Kidney (tissue), 14 donors: Measurements from ENCODE around the gene SRP14. TPM values are rescaled to one million over a fixed set of nuclear protein-coding genes. Genes with fewer than 3 reads are reported as not detected.
"Not testable (repeated sequence)": the region's sequence is repeated elsewhere in the genome, so short reads cannot be mapped to it uniquely, and the experiment has no call there.

Experiments used
- DNase-seq, 5 donors: peaks; one replicate each; pipeline ENCODE4 v3.0.0-alpha.2; 2013 to 2020
- FAIRE-seq: peaks from 2 replicates; lab custom pipeline; 2012; peaks lifted over from hg19 to GRCh38; lab: Jason Lieb, UNC
- H3K27ac ChIP-seq, 2 donors: one replicate each; pipeline ENCODE4 v1.7.0; 2013; ENCODE audit warnings: low read depth in 2 of 2, low read length in 2 of 2, inconsistent platforms in 1 of 2
- H3K27me3 ChIP-seq: one replicate; pipeline ENCODE4 v1.7.1; 2013; ENCODE audit warnings: low read length, inconsistent platforms; ENCODE audit not compliant: control insufficient read depth, insufficient read depth
- H3K36me3 ChIP-seq, 3 donors: one replicate each; pipeline versions ENCODE4 v1.7.0 to v1.7.1; 2013; ENCODE audit warnings: low read length in 3 of 3, control low read depth in 1 of 3, inconsistent platforms in 1 of 3; ENCODE audit not compliant: insufficient read depth in 3 of 3, control insufficient read depth in 2 of 3
- H3K4me1 ChIP-seq, 3 donors: one replicate each; pipeline versions ENCODE4 v1.7.0 to v1.7.1; 2013; ENCODE audit warnings: low read length in 3 of 3, inconsistent platforms in 1 of 3, low read depth in 1 of 3; ENCODE audit not compliant: control insufficient read depth in 2 of 3, insufficient read depth in 2 of 3
- H3K4me3 ChIP-seq, 3 donors: one replicate each; pipeline versions ENCODE4 v1.7.0 to v1.8.1; 2013; ENCODE audit warnings: low read length in 3 of 3, control low read depth in 1 of 3, inconsistent platforms in 1 of 3
- H3K9ac ChIP-seq, 3 donors: one replicate each; pipeline versions ENCODE4 v1.7.0 to v1.7.1; 2013; ENCODE audit warnings: low read length in 3 of 3, control low read depth in 1 of 3, inconsistent platforms in 1 of 3
- H3K9me3 ChIP-seq, 3 donors: one replicate each; pipeline versions ENCODE4 v1.7.0 to v1.7.1; 2013; ENCODE audit warnings: low read length in 3 of 3, control low read depth in 1 of 3, inconsistent platforms in 1 of 3; ENCODE audit not compliant: control insufficient read depth in 2 of 3, insufficient read depth in 1 of 3
- intact Hi-C: fragments of 100-400 bp; cut with DNase I; formaldehyde crosslinking; loops from one replicate; pipeline ENCODE4 v1.11.1; 2022
- polyA plus RNA-seq: library from polyadenylated mRNA; stranded (reverse); fragments of 350-450 nt; fragmentation: Illumina TruSeq; extraction: RNeasy Lipid Tissue Mini Kit (QIAGEN cat#74804); gene quantifications from one replicate; pipeline ENCODE4 v1.2.3, GENCODE V29; 2014; ENCODE audit warnings: low read depth, low replicate concordance; ENCODE audit not compliant: insufficient read depth
- total RNA-seq: library from RNA; stranded (reverse); fragmentation: NEBNext Ultra II Directional; extraction: Animal tissue kit (Norgen Biotek cat#: 25700); gene quantifications from one replicate; pipeline ENCODE4 v1.2.1, GENCODE V29; 2021
- TF ChIP-seq, protein P1 (sequence below): IDR thresholded peaks from 3 replicates; pipeline ENCODE4 v1.5.1; 2012; ENCODE audit warnings: mild to moderate bottlenecking, moderate library complexity, borderline replicate concordance; ENCODE audit not compliant: insufficient read depth; ENCODE audit errors: extremely low read depth
- donor health status: control.
- donor health status: control.
- donor health status: control.
- donor health status: control.
- donor health status: control.
- donor health status: DM: yes; HTN: yes; CAD: no.
- donor health status: Normal renal cell carcinoma (clear cell type).

SRP14 gene
- total and polyA plus RNA-seq, 2 donors from 2014 or later, result 190 to 867 TPM

GRCh38 chr15:40016224-40016865 lies 22.6 kb downstream of the SRP14 start:
- Histone ChIP-seq H3K27ac (no peak overlapping the region), H3K9me3 (peaks cover 0 to 3% (median 0%) of the 10 kb centered on the region in 3 donors), H3K36me3 (peaks cover 14 to 38% (median 15%) of the 10 kb centered on the region in 3 donors), H3K27me3 (no peaks in the 10 kb centered on the region), H3K9ac (no peak overlapping the region), H3K4me3 (no peak overlapping the region), H3K4me1 (no peaks in the 10 kb centered on the region)
- intact Hi-C loops, result no loop called here
- DNase-seq, result no peak
- no peak for FAIRE-seq
- TF ChIP-seq, protein P1, sequence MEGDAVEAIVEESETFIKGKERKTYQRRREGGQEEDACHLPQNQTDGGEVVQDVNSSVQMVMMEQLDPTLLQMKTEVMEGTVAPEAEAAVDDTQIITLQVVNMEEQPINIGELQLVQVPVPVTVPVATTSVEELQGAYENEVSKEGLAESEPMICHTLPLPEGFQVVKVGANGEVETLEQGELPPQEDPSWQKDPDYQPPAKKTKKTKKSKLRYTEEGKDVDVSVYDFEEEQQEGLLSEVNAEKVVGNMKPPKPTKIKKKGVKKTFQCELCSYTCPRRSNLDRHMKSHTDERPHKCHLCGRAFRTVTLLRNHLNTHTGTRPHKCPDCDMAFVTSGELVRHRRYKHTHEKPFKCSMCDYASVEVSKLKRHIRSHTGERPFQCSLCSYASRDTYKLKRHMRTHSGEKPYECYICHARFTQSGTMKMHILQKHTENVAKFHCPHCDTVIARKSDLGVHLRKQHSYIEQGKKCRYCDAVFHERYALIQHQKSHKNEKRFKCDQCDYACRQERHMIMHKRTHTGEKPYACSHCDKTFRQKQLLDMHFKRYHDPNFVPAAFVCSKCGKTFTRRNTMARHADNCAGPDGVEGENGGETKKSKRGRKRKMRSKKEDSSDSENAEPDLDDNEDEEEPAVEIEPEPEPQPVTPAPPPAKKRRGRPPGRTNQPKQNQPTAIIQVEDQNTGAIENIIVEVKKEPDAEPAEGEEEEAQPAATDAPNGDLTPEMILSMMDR, result no peak

GRCh38 chr15:40014390-40014789 lies 24.6 kb downstream of the SRP14 start:
- Histone ChIP-seq H3K27ac (no peak overlapping the region), H3K36me3 (peaks cover 10 to 31% (median 11%) of the 10 kb centered on the region in 3 donors), H3K9ac (no peak overlapping the region), H3K27me3 (no peaks in the 10 kb centered on the region), H3K4me3 (no peak overlapping the region), H3K9me3 (peaks cover 0 to 3% (median 0%) of the 10 kb centered on the region in 3 donors), H3K4me1 (no peaks in the 10 kb centered on the region)
- intact Hi-C loops, result no loop called here
- FAIRE-seq (no peak), DNase-seq (no peak)
- TF ChIP-seq, protein P1, result no peak

DNA sequence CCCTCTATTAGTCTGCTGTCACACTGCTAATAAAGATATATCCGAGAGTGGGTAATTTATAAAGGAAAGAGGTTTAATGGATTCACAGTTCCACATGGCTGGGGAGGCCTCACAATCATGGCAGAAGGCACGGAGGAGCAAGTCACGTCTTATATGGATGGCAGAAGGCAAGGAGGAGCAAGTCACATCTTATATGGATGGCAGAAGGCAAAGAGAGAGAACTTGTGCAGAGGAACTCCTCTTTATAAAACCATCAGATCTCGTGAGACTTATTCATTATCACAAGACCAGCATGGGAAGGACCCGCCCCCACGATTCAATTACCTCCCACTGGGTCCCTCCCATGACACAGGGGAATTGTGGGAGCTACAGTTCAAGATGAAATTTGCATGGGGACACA lies 25.6 kb downstream of the SRP14 start:
- H3K27me3 ChIP-seq, H3K27ac ChIP-seq, DNase-seq, H3K4me3 ChIP-seq, H3K4me1 ChIP-seq, H3K9me3 ChIP-seq, H3K9ac ChIP-seq, intact Hi-C loops, FAIRE-seq: not testable (repeated sequence)
- peaks cover 10 to 28% (median 12%) of the 10 kb centered on the region in 3 donors for H3K36me3 ChIP-seq

DNA sequence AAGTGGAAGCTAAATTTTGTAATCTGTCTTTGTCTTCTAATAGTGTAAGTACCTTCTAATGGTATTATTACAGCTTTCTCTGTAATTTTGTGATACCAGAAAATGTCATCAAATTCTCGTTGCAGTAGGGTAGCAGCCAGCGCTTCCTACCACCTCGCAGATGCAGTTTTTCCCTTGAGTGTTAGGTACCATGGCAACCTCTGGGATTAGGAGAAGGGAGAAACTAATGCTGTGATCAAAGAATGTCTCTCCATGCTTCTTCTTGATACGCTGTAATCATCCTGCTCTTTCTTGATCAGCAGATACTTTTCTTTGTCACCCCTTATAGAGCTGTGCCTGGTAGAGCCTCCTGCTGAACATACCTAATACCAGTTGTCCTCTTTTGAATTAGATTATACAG lies 27.7 kb downstream of the SRP14 start:
- Histone ChIP-seq H3K27ac (no peak overlapping the region), H3K27me3 (no peaks in the 10 kb centered on the region), H3K4me1 (no peaks in the 10 kb centered on the region), H3K9ac (no peak overlapping the region), H3K36me3 (peaks cover 10 to 42% (median 16%) of the 10 kb centered on the region in 3 donors), H3K9me3 (peaks cover 0 to 3% (median 0%) of the 10 kb centered on the region in 3 donors), H3K4me3 (no peak overlapping the region)
- TF ChIP-seq, protein P1, result no peak
- FAIRE-seq, result no peak
- DNase-seq, result no peak
- intact Hi-C loops, result no loop called here
